PC-3 (cell line): Measurements from ENCODE around the gene SMOC2.

Source experiments
- EZH2 ChIP-seq: fragments of 300-600 bp; sonication (generic); IDR thresholded peaks from one replicate; pipeline ENCODE4 v1.6.1; 2017; ENCODE audit warnings: antibody characterized with exemption, mild to moderate bottlenecking, low read length; ENCODE audit not compliant: unreplicated experiment
- EZH2phosphoT487 ChIP-seq: fragments of 300-600 bp; sonication (generic); IDR thresholded peaks from 2 replicates; pipeline ENCODE4 v1.6.1; 2018; ENCODE audit warnings: mild to moderate bottlenecking, antibody characterized with exemption, low read length, borderline replicate concordance
- TF ChIP-seq, protein P1 (sequence below): fragments of 300-600 bp; sonication (generic); conservative IDR thresholded peaks from 2 replicates; pipeline ENCODE4 v1.5.1; 2017; ENCODE audit warnings: antibody characterized with exemption, low read depth, mild to moderate bottlenecking, low read length

DNA sequence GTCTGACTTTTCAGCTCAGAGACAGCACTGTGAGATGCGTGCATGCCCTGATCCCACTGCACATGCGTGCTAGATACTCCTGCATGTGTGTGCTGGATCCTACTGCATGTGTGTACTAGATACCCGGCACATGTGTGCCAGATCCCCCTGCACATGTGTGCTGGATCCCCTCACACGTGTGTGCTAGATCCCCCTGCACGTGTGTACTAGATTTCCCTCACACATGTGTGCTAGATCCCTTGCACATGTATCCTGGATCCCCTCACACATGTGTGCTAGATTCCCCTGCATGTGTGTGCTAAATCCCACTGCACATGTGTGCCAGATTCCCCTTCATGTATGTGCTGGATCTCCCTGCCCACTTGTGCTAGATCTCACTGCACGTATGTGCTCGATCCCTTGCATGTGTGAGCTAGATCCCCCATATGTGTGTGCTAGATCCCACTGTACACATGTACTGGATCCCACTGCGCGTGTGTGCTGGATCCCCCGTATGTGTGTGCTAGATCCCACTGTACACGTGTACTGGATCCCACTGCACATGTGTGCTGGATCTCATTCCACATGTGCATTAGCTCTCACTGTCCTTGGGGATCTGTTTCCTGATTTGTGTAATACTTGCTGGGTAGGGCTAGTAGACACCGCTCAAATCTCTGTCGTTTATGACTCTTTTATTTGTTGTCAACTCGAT is 214.6 kb downstream of the SMOC2 start:
- TF ChIP-seq, protein P1, sequence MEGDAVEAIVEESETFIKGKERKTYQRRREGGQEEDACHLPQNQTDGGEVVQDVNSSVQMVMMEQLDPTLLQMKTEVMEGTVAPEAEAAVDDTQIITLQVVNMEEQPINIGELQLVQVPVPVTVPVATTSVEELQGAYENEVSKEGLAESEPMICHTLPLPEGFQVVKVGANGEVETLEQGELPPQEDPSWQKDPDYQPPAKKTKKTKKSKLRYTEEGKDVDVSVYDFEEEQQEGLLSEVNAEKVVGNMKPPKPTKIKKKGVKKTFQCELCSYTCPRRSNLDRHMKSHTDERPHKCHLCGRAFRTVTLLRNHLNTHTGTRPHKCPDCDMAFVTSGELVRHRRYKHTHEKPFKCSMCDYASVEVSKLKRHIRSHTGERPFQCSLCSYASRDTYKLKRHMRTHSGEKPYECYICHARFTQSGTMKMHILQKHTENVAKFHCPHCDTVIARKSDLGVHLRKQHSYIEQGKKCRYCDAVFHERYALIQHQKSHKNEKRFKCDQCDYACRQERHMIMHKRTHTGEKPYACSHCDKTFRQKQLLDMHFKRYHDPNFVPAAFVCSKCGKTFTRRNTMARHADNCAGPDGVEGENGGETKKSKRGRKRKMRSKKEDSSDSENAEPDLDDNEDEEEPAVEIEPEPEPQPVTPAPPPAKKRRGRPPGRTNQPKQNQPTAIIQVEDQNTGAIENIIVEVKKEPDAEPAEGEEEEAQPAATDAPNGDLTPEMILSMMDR = no peak
- TF ChIP-seq EZH2 = no peak
- no peak for TF ChIP-seq EZH2phosphoT487
